IPS DF 19.7 (cell line): ENCODE measurements around the gene HPSE2.
"Not testable (repeated sequence)": the region's sequence is repeated elsewhere in the genome, so short reads cannot be mapped to it uniquely, and the experiment has no call there.

ENCODE experiments used
- DNase-seq: peaks from one replicate; pipeline ENCODE4 v3.0.0-alpha.2; 2013; ENCODE audit warnings: low read depth, low spot score

HPSE2 gene

GRCh38 chr10:99005254-99005653 lies 230.4 kb downstream of the HPSE2 start:
- no peak for DNase-seq

DNA sequence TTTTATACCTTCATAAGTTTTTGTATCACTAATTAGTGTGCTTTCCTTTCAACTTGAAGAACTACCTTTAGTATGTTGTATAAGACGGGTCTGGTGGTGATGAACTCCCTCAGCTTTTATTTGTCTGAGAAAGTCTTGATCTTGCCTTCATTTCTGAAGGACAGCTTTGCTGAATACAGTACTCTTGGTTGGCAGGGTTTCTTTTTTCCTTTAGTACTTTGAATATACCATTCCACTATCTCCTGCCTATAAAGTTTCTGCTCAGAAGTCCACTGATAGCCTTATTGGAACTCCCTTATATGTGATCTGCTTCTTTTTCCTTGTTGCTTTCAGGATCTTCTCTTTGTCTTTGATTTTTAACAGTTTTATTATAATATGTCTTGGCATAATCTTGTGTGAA lies 230.9 kb downstream of the HPSE2 start:
- no peak for DNase-seq

DNA sequence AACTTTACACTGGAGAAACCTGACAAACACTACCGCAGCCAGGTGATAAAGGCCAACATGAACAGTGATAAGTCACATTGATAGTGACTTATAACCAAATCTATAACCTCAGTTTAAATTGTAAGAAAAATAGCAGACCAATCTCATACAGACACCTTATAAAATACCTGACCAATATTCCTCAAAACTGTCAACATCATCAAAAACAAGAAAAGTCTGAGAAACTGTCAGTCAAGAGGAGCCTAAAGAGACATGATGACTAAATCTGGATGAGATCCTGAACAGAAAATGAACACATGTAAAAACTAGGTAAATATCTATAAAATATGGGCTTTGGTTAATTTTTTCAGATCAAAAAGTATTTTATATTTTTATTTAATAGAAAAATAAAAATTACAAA lies 233.3 kb downstream of the HPSE2 start:
- DNase-seq: no peak

GRCh38 chr10:98997596-98997995 lies 238.1 kb downstream of the HPSE2 start:
- no peak for DNase-seq

GRCh38 chr10:98994030-98994429 lies 241.6 kb downstream of the HPSE2 start:
- no peak for DNase-seq

GRCh38 chr10:98983751-98984150 lies 251.9 kb downstream of the HPSE2 start:
- not testable (repeated sequence) for DNase-seq

- DNase-seq: no peak
These were observed 255.3 kb downstream of the HPSE2 start for GRCh38 chr10:98980353-98980752.

DNA sequence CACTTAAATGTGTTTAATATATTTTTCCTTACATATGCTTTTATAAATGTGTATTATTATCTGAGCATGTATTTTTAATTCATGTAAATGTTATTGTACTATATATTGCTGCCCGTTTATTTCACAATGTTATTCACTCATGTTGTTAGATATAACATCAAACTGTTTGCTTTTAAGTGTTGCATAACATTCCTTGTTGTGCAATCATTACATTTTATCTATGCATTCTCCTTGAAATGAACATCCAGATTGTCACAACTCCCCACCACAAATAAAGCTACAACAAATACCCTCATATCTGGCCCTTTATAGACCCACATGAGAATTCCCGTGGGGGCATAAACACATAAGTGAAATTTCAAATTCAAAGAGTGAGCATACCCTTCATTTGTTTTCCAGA lies 264.2 kb downstream of the HPSE2 start:
- no peak for DNase-seq

- no peak for DNase-seq
These were observed 268.1 kb downstream of the HPSE2 start for GRCh38 chr10:98967601-98968000.

DNA sequence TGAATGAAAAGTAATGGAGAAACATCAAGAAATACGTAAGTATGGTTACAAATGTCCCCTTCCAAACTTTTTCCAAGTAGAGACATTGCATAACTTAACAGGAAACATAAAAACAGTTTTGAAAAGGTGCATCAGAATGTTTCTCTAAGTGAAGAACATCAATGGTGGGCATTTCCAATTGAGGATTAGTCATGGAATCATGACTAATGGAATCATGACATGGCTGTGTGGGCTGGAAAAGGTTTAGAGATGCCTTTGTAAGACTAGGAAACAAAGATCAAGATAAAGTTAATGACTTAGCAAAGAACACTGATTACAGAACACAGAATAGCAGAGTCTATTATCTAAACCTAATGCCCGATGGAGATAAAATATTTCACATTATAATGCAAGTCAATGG lies 272.0 kb downstream of the HPSE2 start:
- no peak for DNase-seq

- DNase-seq: no peak
These were observed 276.3 kb downstream of the HPSE2 start for GRCh38 chr10:98959379-98959778.

- DNase-seq: no peak
These were observed 277.9 kb downstream of the HPSE2 start for GRCh38 chr10:98957801-98958200.

DNA sequence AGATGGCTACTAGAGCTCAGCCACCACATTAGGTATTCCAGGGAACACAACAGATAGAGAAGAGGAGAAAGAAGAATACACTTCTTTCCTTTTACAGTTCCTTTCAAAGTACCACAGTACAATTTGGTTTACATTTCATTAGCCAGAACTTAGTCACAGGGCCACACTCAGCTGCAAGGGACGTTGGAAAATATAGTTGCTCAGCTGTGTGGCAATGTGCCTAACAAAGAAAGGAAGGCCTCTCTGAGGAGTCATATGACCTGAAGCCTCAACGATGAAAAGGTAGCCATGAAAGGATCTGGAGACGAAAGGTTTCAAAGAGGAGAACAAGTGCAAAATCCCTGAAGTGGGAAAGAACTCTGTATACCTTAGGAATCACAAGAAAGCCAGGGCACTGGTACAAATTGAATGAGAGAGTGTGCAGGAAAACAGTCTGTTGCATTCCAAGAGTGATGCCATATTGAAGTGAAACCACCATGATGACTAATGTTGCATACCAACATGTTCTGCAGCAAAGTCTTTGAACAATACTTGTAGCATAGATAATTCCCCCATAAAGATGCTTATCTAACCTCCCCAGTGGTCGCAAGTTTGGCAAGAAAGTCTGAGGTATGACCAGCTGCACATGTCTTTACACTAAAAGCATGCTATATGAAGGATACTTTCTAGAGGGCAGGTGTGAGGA lies 278.9 kb downstream of the HPSE2 start:
- no peak for DNase-seq

GRCh38 chr10:98953251-98953650 lies 282.4 kb downstream of the HPSE2 start:
- no peak for DNase-seq

DNA sequence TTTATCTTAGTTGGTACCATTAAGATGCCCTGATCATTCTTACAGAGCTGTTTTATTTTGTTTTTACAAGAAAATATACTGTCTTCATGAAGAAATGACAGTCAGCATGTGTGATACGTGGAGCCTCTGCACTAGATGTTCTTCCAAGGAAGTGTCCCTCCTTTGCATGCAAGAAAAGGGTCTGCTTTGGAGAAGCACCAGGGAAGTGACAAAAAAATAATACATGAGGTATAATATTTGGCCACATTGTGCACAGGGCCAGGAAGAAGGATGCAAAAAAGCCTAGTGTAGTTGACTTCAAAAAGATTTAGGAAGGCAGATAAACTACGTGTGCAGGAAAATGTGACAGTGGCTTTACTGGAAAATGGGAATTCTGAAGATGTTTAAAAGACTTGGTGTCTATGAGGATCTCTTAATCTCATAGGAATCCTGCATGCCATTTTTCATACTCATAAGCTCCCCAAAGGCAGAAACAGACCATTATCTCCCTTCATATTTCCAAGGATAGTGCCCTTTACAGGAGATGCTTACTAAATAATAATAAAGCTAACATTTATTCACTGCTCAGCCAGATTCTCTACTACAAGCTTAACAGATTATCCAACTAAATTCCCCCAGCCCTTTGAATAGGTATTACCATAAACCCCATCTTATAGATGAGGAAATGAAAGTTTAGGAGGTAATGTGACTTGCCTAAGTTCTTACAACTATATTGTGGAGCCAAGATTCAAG lies 284.2 kb downstream of the HPSE2 start:
- no peak for DNase-seq

DNA sequence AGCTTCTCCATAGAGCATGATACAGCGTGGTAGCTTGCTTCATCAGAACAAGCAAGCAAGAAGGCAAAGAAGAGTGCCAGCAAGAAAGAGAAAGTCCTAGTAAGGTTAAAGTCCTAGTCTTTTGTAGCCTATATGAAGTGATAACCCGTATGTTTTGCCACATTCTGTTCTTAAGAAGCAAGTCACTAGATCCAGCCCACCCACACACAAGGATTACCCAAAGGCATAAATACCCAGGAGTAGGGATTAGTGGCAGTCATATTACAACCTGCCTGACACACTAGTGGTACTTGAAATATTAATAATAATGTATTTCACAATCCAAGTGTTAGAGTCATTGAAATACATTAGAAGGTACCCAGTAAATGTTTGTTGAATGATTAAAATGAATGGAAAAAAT lies 285.5 kb downstream of the HPSE2 start:
- DNase-seq: no peak

DNA sequence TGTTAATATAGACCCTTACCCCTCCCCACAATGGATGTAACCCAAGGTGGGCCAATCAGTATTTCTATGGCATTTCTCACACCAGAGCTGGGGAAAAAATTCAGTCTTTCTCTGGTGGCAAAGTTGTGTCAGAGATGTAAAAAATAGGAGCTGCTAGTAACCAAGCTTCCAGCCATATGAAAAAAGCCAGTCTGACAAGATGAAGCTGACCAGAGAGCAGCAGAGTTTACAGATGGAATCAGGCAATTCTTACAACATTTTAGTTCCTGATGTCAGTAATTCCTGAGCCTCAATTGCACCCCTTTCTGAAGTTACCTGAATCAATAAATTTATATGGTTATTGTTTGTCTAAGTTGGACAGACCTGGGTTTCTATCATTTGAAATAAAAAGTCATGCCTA lies 286.3 kb downstream of the HPSE2 start:
- no peak for DNase-seq

DNA sequence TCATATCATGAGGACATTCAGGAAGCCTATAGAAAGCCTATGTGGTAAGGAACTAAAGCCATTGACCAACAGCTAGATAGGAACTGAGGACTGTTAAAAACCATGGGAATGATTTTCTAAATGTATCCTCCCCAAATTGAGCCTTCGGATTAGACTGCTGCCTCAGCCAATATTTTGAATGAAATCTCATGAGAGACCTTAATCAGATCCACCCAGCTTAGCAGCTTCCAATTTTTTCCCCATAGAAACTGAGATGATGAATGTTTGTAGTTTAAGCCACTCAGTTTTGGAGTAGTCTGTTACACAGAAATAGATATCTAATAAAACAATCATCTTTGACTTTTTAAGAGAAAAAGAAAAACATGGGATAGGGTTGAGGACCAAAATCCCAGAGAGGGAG lies 292.0 kb downstream of the HPSE2 start:
- DNase-seq: no peak

DNA sequence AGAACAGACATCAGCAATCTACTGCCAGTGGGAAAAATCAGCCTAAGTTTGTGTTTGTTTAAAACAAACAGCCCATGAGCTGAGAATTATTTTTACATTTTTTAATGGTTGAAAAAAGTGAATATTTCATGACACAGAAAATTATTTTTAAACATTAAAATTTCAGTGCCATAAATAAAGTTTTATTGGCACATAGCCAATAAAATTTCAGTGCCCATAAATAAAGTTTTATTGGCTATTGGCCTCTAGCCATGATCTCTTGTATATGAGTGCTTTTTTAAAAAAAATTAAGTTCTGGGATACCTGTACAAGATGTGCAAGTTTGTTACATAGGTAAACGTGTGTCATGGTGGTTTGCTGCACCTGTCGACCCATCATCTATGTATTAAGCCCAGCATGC lies 305.9 kb downstream of the HPSE2 start:
- DNase-seq: no peak

DNA sequence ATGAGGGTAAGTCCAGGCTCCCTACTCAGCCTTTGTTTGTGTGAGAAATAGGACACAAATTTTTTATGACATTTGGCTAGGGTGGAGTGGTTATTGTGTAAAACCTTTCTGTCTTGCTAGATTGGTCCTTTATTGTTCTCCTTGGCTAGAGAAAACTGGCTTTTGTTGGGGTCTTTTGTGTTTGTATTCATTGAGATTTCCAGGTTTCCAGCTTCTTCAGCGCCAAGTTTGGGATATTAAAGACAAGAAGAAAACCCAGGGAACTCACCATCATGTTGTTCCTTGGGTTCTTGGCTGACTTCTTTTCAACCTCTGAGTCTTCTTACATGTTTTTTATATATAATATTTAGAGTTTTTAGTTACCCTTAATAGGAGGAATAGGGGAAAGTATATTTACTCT lies 310.0 kb downstream of the HPSE2 start:
- DNase-seq: no peak

DNA sequence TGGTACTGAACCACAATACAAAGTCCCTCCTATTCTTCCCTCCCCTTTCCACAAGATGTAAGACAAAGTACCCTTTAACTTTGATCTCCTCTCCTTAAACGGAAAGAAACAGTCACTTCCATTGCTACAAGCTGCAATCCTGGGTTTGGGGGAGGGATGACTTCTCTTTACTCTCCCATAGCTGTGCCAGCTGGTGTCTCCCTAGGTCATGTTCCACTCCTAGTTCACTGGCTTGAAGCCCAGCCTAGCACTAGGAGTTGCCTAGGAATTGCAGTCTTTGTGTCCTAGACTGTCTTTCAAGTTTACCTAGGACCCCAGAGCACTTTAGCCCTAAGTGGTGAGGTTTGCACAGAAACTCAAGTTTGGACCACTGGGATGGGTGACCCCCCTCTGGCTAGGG lies 311.1 kb downstream of the HPSE2 start:
- DNase-seq: no peak

DNA sequence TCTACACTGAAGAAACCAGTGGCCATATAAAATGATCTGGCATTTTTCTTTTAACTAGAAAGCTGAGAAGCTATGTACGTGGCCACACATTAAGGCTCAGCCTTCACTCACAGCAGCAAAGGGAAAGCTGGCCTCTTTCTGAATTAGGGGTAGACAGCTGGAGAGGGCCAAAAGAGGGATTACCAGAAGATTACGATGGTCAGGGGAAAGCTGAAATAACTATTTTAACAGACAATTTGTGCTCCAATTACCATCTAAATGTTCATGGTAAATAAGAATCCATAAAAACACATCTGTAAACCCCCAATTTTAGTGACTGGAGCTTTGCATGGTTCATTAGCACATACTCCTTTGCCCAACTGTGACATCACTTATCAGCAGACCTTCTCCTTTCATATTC lies 314.3 kb downstream of the HPSE2 start:
- DNase-seq: no peak

DNA sequence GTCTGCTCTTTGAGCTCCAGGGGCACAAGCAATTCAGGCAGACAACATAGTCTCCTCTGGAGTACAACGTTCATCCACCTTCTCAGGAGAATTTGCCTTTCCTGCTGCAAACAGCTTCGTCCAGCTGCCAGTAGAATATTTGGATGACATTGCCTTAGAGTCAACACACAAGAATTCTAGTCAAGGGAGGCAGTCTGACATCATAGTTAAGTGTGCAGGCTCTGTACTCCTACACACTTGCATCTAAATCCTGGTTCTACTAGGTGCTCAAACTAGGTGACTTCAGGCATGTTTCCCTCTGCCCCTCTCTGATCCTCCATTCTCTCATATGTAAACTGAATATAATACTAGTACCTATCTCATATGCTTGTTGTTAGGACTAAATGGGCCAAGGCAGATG lies 314.8 kb downstream of the HPSE2 start:
- DNase-seq: no peak

DNA sequence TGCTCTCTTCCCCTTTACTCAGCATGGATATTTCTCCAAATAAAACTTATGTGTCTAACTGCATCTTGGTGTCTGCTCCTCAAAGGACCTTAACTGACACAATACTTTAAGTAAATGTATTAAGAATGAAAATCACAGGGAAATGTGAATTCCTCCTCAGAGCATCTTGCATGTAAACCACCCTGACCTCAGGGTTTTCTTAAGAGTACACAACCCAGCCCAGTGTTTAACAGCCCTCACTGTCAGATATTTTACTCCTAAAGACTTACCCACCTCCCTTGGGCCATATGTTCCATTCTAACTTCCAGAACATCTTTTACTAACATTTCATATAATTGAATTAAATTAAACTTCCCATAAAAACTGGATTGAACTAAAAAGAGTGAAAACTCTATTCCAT lies 315.3 kb downstream of the HPSE2 start:
- no peak for DNase-seq
